ENCODE results near the gene PAPPA.

DNA sequence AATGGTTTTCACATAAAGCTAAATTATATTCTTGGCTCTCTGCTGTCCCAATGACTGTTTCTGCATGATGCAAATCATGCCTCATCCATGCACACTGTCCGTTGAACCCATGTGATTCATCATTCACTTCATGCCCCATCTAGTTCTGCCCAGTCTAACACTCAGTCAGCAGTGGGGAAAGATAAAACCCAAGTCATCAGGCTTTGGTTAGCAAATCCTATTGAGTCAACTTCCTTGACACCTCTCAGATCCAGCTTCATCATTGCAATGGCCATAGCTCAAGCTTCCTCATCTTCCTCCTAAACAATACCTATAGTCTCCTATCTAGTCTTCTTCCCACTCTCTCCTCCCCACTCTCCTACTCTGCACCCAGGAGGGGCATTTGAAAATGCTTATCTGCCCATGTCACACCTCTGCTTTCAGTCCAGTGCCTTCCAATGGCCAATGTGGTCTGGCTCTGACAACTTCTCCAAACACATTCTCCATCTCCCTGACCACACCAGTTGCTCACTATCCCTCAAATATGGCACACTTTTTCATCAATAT lies 267.5 kb downstream of the PAPPA start:
- TF ChIP-seq, protein P1, sequence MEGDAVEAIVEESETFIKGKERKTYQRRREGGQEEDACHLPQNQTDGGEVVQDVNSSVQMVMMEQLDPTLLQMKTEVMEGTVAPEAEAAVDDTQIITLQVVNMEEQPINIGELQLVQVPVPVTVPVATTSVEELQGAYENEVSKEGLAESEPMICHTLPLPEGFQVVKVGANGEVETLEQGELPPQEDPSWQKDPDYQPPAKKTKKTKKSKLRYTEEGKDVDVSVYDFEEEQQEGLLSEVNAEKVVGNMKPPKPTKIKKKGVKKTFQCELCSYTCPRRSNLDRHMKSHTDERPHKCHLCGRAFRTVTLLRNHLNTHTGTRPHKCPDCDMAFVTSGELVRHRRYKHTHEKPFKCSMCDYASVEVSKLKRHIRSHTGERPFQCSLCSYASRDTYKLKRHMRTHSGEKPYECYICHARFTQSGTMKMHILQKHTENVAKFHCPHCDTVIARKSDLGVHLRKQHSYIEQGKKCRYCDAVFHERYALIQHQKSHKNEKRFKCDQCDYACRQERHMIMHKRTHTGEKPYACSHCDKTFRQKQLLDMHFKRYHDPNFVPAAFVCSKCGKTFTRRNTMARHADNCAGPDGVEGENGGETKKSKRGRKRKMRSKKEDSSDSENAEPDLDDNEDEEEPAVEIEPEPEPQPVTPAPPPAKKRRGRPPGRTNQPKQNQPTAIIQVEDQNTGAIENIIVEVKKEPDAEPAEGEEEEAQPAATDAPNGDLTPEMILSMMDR (IDR thresholded peaks at IDR 0.05; ENCODE audit: insufficient read depth, low read length, poor library complexity, severe bottlenecking): no peak
- TF ChIP-seq EZH2phosphoT487 (conservative IDR thresholded peaks at IDR 0.05; ENCODE audit: low read length): no peak

Measured in SU-DHL-6 (cell line).